Body of pancreas (tissue), 4 donors: ENCODE measurements around the gene IFI27L1. TPM values are rescaled to one million over a fixed set of nuclear protein-coding genes. Genes with fewer than 3 reads are reported as not detected.

Experiments
- ATAC-seq: fragments of 150-250 bp; one replicate; pipeline ENCODE4 v1.9.1; 2016
- DNase-seq, 4 donors: peaks; one replicate each; pipeline ENCODE4 v3.0.0-alpha.2; 2019
- H3K27ac ChIP-seq, 4 donors: fragments of 200-600 bp; sonication (generic); 1 replicate in 3 of 4; 2 replicates in 1 of 4; pipeline versions ENCODE4 v1.5.1 to v1.6.1; 2016 to 2019; ENCODE audit warnings: mild to moderate bottlenecking in 1 of 4, mixed read lengths in 1 of 4, moderate library complexity in 1 of 4
- H3K27me3 ChIP-seq, 2 donors: fragments of 200-600 bp; sonication (generic); one replicate each; pipeline ENCODE4 v1.6.0; 2016; ENCODE audit warnings: mild to moderate bottlenecking in 1 of 2
- H3K36me3 ChIP-seq, 2 donors: fragments of 200-600 bp; sonication (generic); replicated peaks in 1 of 2; 2 replicates each; pipeline ENCODE4 v1.5.1; 2016; ENCODE audit warnings: low read depth in 2 of 2; ENCODE audit not compliant: insufficient read depth in 1 of 2
- H3K4me1 ChIP-seq: fragments of 200-600 bp; sonication (generic); one replicate; pipeline ENCODE4 v1.6.0; 2016
- H3K4me3 ChIP-seq, 2 donors: fragments of 200-600 bp; sonication (generic); 1 replicate in 1 of 2; 2 replicates in 1 of 2; pipeline ENCODE4 v1.5.1; 2016 to 2019
- H3K9me3 ChIP-seq, 3 donors: fragments of 200-600 bp; sonication (generic); 1 replicate in 2 of 3; 2 replicates in 1 of 3; pipeline ENCODE4 v1.5.1; 2016
- POLR2A ChIP-seq, 3 donors: fragments of 450-650 bp; IDR thresholded peaks; one replicate each; pipeline ENCODE4 v1.6.1; 2016; ENCODE audit warnings: antibody characterized with exemption in 3 of 3, mild to moderate bottlenecking in 2 of 3
- WGBS, 2 donors: methylation state at CpG; one replicate each; pipeline ENCODE4 v1.1.5; 2017; 5-methylcytosine and 5-hydroxymethylcytosine counted together
- intact Hi-C: fragments of 100-400 bp; cut with DNase I; formaldehyde crosslinking; loops from one replicate; pipeline ENCODE4 v1.15.1; 2023
- total RNA-seq, 2 donors: library from RNA; depleted of rRNA; stranded (reverse); fragments of >200 nt; gene quantifications; one replicate each; pipeline ENCODE4 v1.1.0, GENCODE V29; 2016
- TF ChIP-seq, protein P1 (sequence below), 7 experiments: fragments of 450-650 bp in 4 of 7; fragments of 200-600 bp in 3 of 7; sonication (generic) in 3 of 7; IDR thresholded peaks; one replicate each; pipeline ENCODE4 v1.5.1; 2016 to 2019; ENCODE audit warnings: antibody characterized with exemption in 7 of 7

The IFI27L1 gene
- total RNA-seq, 2 donors from 2014 or later = 3.4 to 5.6 TPM

DNA sequence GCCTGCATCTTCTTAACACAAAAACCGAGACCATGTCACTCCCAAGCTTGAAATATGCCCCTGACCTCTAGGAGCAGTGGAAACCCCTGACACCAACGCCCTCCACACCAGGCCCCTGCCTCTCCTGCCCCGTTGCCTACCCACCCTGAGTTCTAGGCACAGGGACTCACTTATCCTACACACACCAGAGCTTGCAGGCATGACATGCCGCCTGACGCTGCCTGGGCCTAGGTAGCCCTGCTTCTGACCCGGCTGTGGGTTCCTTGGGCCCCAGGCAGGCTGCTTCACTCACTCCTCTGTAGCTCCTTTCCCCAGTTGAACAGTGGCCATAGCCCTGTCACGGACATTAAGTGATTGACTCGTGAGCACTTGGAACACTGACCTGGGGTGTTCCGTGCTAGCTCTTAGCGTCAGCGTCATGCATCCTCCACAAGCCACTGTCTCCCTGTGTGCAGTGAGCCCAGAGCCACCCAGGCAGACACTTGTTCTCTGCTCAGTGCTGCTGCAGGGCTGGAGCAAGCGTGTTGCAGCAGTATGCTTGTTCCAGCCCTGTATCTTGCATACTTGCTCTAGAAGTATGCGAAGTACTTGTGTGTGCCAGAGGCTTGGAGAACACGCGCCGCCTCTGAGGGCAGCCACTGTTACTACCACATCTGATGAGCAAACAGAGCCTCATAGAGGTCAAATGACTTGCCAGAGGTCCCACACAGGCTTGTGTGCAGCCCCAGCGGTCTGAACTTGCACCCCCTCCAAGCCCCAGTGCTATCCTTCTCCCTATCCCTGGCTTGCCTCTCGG is 39.4 kb upstream of the IFI27L1 start:
- Histone ChIP-seq H3K27me3 (no peaks in the 10 kb centered on the region), H3K27ac (no peak overlapping the region), H3K4me1 (no peaks in the 10 kb centered on the region), H3K4me3 (no peak overlapping the region), H3K9me3 (no peaks in the 10 kb centered on the region), H3K36me3 (peaks cover 0 to 5% of the 10 kb centered on the region in 2 donors)
- intact Hi-C loops = no loop called here
- DNase-seq (peak in 1 of 4 donors; percentile 28), ATAC-seq (peak; percentile 32)
- WGBS, 2 donors = 69 to 70% methylated on average over 11 to 18 of the region's 18 CpGs
- TF ChIP-seq POLR2A (IDR thresholded peaks at IDR 0.05) = no peak
- TF ChIP-seq, protein P1, sequence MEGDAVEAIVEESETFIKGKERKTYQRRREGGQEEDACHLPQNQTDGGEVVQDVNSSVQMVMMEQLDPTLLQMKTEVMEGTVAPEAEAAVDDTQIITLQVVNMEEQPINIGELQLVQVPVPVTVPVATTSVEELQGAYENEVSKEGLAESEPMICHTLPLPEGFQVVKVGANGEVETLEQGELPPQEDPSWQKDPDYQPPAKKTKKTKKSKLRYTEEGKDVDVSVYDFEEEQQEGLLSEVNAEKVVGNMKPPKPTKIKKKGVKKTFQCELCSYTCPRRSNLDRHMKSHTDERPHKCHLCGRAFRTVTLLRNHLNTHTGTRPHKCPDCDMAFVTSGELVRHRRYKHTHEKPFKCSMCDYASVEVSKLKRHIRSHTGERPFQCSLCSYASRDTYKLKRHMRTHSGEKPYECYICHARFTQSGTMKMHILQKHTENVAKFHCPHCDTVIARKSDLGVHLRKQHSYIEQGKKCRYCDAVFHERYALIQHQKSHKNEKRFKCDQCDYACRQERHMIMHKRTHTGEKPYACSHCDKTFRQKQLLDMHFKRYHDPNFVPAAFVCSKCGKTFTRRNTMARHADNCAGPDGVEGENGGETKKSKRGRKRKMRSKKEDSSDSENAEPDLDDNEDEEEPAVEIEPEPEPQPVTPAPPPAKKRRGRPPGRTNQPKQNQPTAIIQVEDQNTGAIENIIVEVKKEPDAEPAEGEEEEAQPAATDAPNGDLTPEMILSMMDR (IDR thresholded peaks at IDR 0.05) = no peak

DNA sequence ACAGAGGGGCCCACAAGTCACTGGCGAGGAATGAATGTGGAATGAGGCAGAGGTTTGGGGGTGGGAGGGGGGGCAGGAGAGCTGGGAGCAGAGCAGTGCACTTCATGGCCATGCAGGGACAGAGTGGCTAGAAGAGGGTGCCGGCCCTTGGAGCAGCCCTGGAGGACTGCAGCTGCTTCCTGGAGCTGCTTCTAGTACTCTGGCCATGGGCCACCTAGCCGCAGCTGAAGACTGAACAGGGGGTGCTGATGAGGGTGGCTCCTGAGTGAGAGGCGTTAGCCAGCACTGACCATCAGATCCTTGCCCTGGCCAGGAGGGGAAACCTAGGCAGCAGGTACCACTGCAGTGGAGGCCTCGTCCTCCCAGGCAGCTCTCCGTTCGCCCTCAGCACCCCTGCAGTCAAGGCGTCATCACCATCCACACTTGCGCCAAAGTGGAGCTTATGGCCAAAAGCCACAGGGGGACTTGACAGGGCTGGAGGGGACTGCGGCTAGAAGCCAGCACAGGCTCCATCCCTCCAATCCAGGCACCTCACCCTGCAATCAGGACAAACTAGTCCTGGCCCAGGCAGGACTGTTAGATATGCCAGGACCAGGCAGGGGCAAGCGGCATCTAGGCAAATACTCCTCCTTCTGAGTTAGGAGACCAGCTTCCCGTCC is 38.5 kb upstream of the IFI27L1 start:
- Histone ChIP-seq H3K27me3 (no peaks in the 10 kb centered on the region), H3K4me3 (no peak overlapping the region), H3K27ac (no peak overlapping the region), H3K9me3 (no peaks in the 10 kb centered on the region), H3K4me1 (no peaks in the 10 kb centered on the region), H3K36me3 (peaks cover 0 to 8% of the 10 kb centered on the region in 2 donors)
- no peak for TF ChIP-seq POLR2A (IDR thresholded peaks at IDR 0.05)
- TF ChIP-seq, protein P1 (IDR thresholded peaks at IDR 0.05) = no peak
- ATAC-seq (no peak), DNase-seq (no peak)
- intact Hi-C loops = no loop called here
- WGBS, 2 donors = 63 to 80% methylated on average over 9 to 12 of the region's 12 CpGs

DNA sequence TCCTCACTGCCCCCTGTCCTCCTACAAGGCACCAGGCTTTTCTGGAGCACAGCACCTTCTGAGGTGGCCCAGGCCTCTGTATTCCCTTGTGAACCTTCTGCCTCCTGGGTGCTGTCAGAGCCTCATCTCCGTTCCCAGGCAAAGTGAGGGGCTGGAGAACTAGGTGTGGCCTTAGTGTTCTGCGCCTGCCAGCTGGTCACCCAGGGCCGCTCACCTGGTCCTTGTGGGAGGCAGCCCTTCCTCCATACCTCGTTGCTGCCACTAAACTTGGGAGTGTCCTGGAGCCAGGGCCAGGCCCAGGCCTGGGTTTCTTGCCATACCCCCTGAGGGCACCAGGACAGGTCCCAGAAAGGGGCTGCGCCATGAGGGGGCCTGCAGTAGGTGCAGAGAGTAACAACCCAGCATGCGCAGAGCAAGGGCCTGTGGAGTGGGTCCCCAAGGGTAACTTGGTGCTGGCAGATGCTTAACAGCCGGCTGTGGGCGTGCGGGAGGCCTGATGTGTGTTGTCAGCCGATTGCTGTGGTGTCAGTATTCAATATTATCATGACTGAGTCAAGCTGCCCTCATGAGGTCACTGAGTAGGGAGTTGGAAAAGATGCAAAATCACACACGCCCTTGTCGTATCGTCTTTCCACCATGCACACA is 37.9 kb upstream of the IFI27L1 start:
- TF ChIP-seq, protein P1 (IDR thresholded peaks at IDR 0.05) = no peak
- no peak for TF ChIP-seq POLR2A (IDR thresholded peaks at IDR 0.05)
- peak in 1 of 4 donors; percentile 4 for DNase-seq

DNA sequence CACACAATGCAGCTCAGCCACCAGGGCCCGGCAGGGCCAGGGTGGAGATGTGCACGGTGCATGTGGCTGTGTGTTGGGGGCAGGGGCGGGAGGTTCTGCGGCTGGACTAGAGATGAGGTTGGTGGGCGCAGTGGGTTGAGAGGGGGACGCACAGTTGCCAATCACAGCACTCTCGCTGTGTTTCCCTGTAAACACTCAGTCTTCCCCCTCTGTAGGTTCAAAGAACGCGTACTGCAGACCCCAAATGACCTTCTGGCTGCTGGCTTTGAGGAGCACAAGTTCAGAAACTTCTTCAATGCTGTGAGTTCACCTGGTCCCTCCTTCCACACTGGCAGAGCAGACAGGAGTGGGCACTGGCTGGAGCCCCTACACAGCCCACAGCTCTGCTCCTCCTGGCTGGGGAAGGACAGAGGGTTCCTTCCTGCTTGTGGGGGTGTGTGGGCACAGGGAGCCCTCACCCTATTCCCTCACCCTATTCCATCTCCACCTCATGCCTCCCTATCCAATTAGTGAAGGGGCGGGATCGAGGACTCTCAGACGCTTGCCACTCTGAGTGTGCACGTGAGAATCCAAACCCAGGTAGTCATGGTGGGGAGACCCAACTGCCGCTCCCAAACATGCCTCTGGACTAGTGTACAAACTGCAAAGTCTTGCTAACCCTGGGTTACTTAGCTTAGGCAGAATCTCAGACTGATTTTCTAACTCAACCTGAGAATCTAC is 37.2 kb upstream of the IFI27L1 start:
- no peak overlapping the region for H3K27ac ChIP-seq
- H3K4me3 ChIP-seq = no peak overlapping the region
- ATAC-seq = no peak
- no peaks in the 10 kb centered on the region for H3K4me1 ChIP-seq
- intact Hi-C loops = no loop called here
- peak in 2 of 4 donors; percentile 3 to 5 for DNase-seq
- no peak for TF ChIP-seq POLR2A (IDR thresholded peaks at IDR 0.05)
- TF ChIP-seq, protein P1 (IDR thresholded peaks at IDR 0.05) = no peak
- H3K9me3 ChIP-seq = no peaks in the 10 kb centered on the region
- no peaks in the 10 kb centered on the region for H3K27me3 ChIP-seq
- peaks cover 0 to 18% of the 10 kb centered on the region in 2 donors for H3K36me3 ChIP-seq
- 92 to 93% methylated on average over 14 of the region's 14 CpGs for WGBS, 2 donors

More for the DNA sequence above, 37.9 kb upstream of the IFI27L1 start:
- Histone ChIP-seq H3K4me3 (no peak overlapping the region), H3K27ac (no peak overlapping the region), H3K4me1 (no peaks in the 10 kb centered on the region), H3K9me3 (no peaks in the 10 kb centered on the region), H3K27me3 (no peaks in the 10 kb centered on the region), H3K36me3 (peaks cover 0 to 11% of the 10 kb centered on the region in 2 donors)
- WGBS, 2 donors = 74 to 80% methylated on average over 3 to 13 of the region's 13 CpGs
- intact Hi-C loops = no loop called here
- ATAC-seq = no peak
